Body of pancreas (tissue), 4 donors: Measurements from ENCODE around the gene PIANP.

Experiments used
- CTCF ChIP-seq, 7 experiments: fragments of 450-650 bp in 4 of 7; fragments of 200-600 bp in 3 of 7; sonication (generic) in 3 of 7; IDR thresholded peaks; one replicate each; pipeline ENCODE4 v1.5.1; 2016 to 2019; ENCODE audit warnings: antibody characterized with exemption in 7 of 7
- POLR2A ChIP-seq, 3 donors: fragments of 450-650 bp; IDR thresholded peaks; one replicate each; pipeline ENCODE4 v1.6.1; 2016; ENCODE audit warnings: antibody characterized with exemption in 3 of 3, mild to moderate bottlenecking in 2 of 3

GRCh38 chr12:6666211-6666610, 34.4 kb downstream of the PIANP start:
- no peak for TF ChIP-seq CTCF (IDR thresholded peaks at IDR 0.05)
- no peak for TF ChIP-seq POLR2A (IDR thresholded peaks at IDR 0.05)
